Measurements from ENCODE around the gene SCGB2B2.

GRCh38 chr19:34678085-34678412 lies 1.1 kb upstream of the SCGB2B2 start:
- TF ChIP-seq POLR2A (IDR thresholded peaks at IDR 0.05) (no peak), CTCF (IDR thresholded peaks at IDR 0.05) (no peak), POLR2AphosphoS5 (IDR thresholded peaks at IDR 0.05) (no peak)
